Measurements from ENCODE around the gene FAM161B.
A peak's percentile ranks its signal among the peaks of the same experiment; 100 is the strongest.
"Not testable (repeated sequence)": the region's sequence is repeated elsewhere in the genome, so short reads cannot be mapped to it uniquely, and the experiment has no call there.

Gene FAM161B

DNA sequence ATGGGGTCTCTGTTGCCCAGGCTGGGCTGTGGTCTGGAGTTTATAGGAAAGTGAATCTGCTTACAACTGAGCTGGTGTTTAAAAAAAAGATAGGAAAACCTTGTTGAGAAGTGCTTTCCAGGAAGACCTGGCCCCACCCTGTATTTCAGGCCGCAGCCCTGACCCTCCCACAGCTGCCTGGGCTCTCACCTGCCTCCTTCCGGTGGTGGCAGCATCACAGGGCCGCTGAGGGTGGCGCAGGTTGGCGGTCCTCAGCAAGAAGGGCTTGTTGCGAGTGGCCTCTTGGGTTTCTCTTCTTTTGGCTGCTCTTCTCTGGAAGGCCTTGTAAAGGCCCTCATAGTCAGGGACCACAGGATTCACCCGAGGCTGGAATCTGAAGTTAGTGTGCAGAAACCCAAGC is 7.7 kb downstream of the FAM161B start:
- no peak for DNase-seq (ENCODE audit: low read depth)

GRCh38 chr14:73937012-73937411 is 12.9 kb downstream of the FAM161B start:
- no peak for DNase-seq (ENCODE audit: low read depth)

- no peak for DNase-seq (ENCODE audit: low read depth)
Measured at GRCh38 chr14:73936548-73936947, 13.3 kb downstream of the FAM161B start.

- no peak for DNase-seq (ENCODE audit: low read depth)
Measured at GRCh38 chr14:73935666-73936065, 14.2 kb downstream of the FAM161B start.

DNA sequence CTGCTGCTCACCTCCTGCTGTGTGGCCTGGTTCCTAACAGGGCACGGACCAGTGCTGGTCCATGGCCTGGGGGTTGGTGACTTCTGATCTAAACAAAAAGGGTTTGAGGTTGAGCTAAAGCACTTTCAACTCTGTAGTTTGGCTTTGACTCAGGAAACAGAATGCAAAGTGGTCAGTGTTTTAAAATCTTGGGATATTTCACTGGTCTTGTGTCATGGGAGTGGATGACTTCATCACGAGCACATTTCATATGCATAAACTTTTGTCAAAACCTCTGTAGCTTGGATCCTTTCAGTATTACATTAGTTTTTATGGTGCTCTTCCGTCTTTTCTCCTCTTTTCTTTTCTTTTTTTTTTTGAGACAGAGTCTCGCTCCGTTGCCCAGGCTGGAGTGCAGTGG is 25.6 kb downstream of the FAM161B start:
- DNase-seq (ENCODE audit: low read depth): peak; percentile 8

GRCh38 chr14:73919457-73919856 is 30.4 kb downstream of the FAM161B start:
- DNase-seq (ENCODE audit: low read depth): not testable (repeated sequence)

DNA sequence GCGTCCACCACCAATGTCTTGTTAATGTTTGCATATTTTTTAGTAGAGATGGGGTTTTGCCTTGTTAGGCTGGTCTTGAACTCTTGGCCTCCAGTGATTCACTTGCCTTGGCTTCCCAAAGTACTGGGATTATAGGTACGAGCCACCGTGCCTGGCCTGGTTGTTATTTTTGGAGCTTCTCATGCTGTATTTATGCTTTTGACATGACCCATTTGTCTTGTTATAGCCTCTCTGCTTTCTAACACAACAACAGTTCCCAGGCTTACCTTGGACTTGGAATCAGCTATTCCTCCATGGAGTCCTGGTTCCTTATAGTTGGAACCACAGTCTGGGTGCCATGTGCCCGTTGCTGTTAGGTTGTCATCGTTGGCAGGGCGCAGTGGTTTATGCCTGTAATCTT is 33.6 kb downstream of the FAM161B start:
- DNase-seq (ENCODE audit: low read depth): no peak

GRCh38 chr14:73913256-73913655 is 36.6 kb downstream of the FAM161B start:
- no peak for DNase-seq (ENCODE audit: low read depth)

DNA sequence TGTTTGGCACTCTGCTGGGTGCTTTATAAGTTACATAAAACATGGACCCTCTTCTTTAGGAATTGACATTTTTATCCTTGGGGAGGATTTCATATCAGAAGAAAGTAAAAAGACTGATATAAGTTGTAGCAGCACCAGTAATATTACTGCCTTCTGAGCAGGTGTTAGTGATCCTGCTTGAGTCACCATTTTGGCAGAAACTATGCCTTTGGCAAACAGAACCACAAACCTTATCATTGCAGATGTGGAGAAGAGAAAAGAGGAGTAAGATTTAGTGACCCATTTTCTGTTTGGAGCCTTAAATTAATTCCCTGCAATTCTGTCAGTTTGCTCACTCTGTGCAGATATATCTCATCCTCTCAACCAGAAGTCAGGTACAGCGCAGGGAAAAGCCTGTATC is 40.2 kb downstream of the FAM161B start:
- DNase-seq (ENCODE audit: low read depth): no peak

DNA sequence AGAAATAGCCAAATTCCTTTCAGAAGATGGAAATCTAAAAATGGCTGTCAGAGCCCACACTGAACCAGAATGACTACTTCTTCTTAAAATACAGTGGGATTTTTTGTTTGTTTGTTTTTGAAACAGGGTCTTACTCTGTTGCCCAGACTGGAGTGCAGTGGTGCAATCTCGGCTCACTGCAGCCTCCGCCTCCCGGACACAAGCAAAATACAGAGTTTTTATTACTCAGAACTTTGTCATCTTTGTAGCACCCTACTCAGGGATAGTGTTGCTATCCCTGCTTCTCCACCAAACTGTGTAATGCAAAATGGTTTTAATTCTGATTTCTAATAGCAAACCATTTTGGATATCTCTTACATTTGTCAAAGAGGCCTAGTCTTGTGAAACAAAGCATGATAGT is 46.9 kb downstream of the FAM161B start:
- DNase-seq (ENCODE audit: low read depth): no peak

DNA sequence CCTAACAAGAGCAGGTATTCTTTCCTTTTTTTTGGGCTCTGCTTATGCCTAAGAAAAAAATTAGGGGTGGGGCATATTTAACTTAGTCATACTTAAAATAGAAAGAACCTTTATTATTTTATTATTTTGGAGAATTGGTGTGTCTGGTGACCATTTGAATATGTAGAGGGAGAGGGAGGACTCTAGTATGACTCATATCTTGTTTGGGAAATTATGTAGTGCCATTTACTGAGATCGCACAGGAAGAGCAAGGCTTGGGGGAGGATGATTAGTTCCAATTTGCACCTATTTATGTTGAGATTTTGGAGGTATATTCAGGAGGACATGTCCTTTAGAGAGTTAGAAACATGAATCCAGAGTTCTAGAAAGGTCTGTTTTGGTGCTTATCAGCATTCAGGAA is 53.4 kb downstream of the FAM161B start:
- DNase-seq (ENCODE audit: low read depth): peak; percentile 24

- DNase-seq (ENCODE audit: low read depth): no peak
Measured at GRCh38 chr14:73895939-73896338, 54.0 kb downstream of the FAM161B start.

DNA sequence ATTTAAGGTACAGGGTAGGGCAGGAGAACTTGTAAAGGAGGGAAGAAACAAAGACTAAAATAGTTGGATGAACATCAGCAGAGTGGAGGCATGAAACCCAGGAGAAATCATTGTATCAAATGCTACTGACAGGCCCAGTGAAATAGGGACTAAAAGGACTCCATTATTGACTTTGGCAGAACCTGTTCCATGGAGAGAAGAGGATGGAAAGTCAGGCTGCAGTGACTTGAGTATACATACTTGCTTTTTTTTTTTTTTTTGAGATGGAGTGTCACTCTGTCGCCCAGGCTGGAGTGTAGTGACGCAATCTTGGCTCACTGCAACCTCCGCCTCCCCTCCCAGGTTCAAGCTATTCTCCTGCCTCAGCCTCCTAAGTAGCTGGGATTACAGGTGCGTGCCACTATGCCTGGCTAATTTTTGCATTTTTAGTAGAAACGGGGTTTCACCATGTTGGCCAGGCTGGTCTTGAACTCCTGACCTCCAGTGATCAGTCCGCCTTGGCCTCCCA is 55.7 kb downstream of the FAM161B start:
- DNase-seq (ENCODE audit: low read depth): not testable (repeated sequence)

DNA sequence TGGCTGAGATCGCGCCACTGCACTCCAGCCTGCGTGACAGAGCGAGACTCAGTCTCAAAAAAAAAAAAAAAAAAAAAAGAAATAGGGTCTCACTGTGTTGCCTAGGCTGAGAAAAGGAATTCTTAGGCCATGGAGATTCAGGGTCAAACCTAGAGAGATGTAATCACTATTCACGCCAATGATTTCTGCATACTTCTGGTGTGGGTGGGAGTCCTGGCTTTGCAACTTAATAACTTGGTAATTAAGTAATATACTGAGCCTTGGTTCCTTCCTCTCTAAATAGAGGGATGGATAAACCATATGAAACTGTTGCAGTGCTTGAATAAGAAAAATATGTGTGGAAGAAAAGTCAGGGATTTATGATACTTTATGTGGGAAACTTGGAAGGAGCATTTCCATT is 60.5 kb downstream of the FAM161B start:
- DNase-seq (ENCODE audit: low read depth): no peak

DNA sequence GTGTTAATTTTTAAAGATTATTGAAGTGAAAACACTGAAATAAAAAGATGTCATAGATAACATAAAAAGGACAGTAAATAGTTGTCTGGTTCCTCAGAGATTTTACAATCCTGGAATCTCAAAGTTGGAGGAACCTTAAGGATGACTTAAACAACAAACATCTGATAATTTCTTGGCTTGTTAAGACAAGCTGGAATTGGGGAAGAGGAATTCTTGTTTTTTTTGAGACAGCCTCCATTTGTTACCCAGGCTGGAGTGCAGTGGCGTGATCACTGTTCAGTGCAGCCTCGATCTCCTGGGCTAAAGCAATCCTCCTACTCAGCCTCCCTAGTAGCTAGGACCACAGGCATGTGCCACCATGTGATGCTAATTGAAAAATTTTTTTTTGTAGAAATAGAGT is 60.9 kb downstream of the FAM161B start:
- no peak for DNase-seq (ENCODE audit: low read depth)

DNA sequence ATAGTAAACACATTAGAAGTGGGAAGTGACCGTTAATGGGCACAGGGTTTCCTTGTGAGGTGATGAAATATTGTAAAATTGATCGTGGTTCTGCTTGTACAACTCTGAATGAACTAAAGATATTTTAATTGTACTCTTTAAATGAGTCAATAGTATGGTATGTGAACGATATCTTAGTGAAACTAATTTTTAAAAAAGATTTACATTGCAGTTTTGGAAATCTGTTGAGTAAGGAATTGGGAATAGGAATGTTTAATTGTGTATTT is 61.5 kb downstream of the FAM161B start:
- no peak for DNase-seq (ENCODE audit: low read depth)

GRCh38 chr14:73887694-73888459 is 62.0 kb downstream of the FAM161B start:
- DNase-seq (ENCODE audit: low read depth): no peak

DNA sequence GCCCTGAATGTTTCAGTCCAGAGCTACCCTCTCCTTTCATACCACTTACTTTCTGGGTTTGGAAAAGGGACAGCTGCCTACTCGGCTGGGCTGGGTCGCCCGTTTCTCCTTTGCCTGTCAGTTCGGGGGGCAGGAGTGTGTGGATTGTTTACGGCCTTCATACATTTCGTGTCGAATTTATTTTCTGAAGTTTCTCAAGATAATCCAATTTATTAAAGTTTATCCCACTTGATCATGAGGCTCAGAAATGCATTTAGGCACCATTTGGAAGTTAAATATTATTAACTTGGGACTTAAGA is 62.6 kb downstream of the FAM161B start:
- DNase-seq (ENCODE audit: low read depth): no peak

GRCh38 chr14:73886449-73887317 is 63.2 kb downstream of the FAM161B start, which contains the start of gene ZNF410:
Gene ZNF410 (plus strand): TSS chr14:73886859. CDS start chr14:73892176, 5,317 bp downstream.
- DNase-seq (ENCODE audit: low read depth): peak; percentile 95

DNA sequence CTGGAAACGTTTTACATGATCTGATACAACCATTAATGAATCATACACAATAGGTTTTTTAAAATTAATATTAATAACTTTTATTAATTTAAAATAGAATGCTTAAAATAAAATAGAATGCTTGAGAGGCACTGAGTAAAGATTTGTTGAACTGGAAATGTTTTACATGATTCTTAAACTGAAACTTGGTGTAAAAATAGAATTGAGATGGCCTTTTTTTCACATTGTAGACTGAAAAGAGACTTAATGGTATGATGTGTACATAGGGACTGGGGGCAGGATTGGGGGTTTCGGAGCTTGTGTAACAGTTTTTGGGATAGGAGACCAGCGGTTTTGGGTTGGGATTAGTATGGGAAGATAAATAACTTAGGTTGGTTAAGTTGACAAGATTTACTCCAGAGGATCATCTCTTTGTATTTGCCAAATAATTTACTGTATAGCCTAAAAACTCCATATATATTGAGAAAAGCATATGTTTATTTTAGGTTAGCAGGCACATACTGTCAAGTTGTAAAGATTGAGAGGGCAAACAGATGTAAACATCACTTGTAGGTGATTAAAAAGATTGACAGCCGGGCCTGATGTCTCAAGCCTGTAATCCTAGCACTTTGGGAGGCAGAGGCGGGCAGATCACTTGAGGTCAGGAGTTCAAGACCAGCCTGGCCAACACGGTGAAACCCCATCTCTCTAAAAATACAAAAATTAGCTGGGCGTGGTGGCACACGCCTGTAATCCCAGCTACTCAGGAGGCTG is 65.3 kb downstream of the FAM161B start:
- no peak for DNase-seq (ENCODE audit: low read depth)
